Smooth muscle cell (in vitro differentiated cells): ENCODE data around the gene ANKMY2. TPM values are rescaled to one million over a fixed set of nuclear protein-coding genes. Genes with fewer than 3 reads are reported as not detected.

Experiments used
- polyA plus RNA-seq: library from polyadenylated mRNA; unstranded; fragments of >200 nt; fragmentation: Nextera tagmentation; extraction: Ambion mirVana; gene quantifications from 2 replicates; pipeline ENCODE4 v1.2.1, GENCODE V29; 2016
- total RNA-seq: library from RNA; depleted of rRNA; stranded (reverse); fragments of >200 nt; gene quantifications from 2 replicates; pipeline ENCODE4 v1.2.3, GENCODE V29; 2014

ANKMY2 gene
- total and polyA plus RNA-seq, 2 experiments from 2014 or later: 24.0 to 28.0 TPM

Other genes with a start within 250 kb of the ANKMY2 start
- gene CRPPA, start 224.2 kb downstream of the ANKMY2 start, total RNA-seq: 1.9 and 5.4 TPM in 2 replicates
- gene CRPPA, start 224.2 kb downstream of the ANKMY2 start, polyA plus RNA-seq: 0.63 and 1.7 TPM in 2 replicates
- 0.45 and 1.9 TPM in 2 replicates for gene SOSTDC1, start 180.0 kb downstream of the ANKMY2 start, total RNA-seq
- gene SOSTDC1, start 180.0 kb downstream of the ANKMY2 start, polyA plus RNA-seq: 0.35 TPM in 1 of 2 replicates, not detected in the other
- not detected in 2 replicates for gene LRRC72, start 118.9 kb downstream of the ANKMY2 start, total RNA-seq
- gene LRRC72, start 118.9 kb downstream of the ANKMY2 start, polyA plus RNA-seq: not detected in 2 replicates
- 77.9 and 83.7 TPM in 2 replicates for gene BZW2, start 427 bp upstream of the ANKMY2 start, total RNA-seq
- 56.1 and 70.4 TPM in 2 replicates for gene BZW2, start 427 bp upstream of the ANKMY2 start, polyA plus RNA-seq
- 128 and 142 TPM in 2 replicates for gene TSPAN13, start 108.0 kb upstream of the ANKMY2 start, total RNA-seq
- 103 and 116 TPM in 2 replicates for gene TSPAN13, start 108.0 kb upstream of the ANKMY2 start, polyA plus RNA-seq
- gene AGR2, start 159.2 kb upstream of the ANKMY2 start, total RNA-seq: 10.6 and 25.0 TPM in 2 replicates
- gene AGR2, start 159.2 kb upstream of the ANKMY2 start, polyA plus RNA-seq: 1.2 and 20.6 TPM in 2 replicates
- gene AGR3, start 236.2 kb upstream of the ANKMY2 start, total RNA-seq: not detected in 2 replicates
- gene AGR3, start 236.2 kb upstream of the ANKMY2 start, polyA plus RNA-seq: not detected in 2 replicates